Duodenal mucosa (tissue), 2 donors: ENCODE results near the gene RAB6B.

Experiments
- H3K27ac ChIP-seq: one replicate; pipeline ENCODE4 v1.7.0; 2013; ENCODE audit warnings: low read depth, low read length
- H3K27me3 ChIP-seq, 2 donors: one replicate each; pipeline ENCODE4 v1.7.0; 2013; ENCODE audit warnings: low read length in 2 of 2, control low read depth in 1 of 2; ENCODE audit not compliant: insufficient read depth in 2 of 2, control insufficient read depth in 1 of 2
- H3K36me3 ChIP-seq, 2 donors: one replicate each; pipeline ENCODE4 v1.7.0; 2013; ENCODE audit warnings: low read length in 2 of 2, control low read depth in 1 of 2; ENCODE audit not compliant: insufficient read depth in 2 of 2, control insufficient read depth in 1 of 2
- H3K4me1 ChIP-seq, 2 donors: one replicate each; pipeline ENCODE4 v1.7.0; 2013; ENCODE audit warnings: low read length in 2 of 2, control low read depth in 1 of 2; ENCODE audit not compliant: insufficient read depth in 2 of 2, control insufficient read depth in 1 of 2
- H3K4me3 ChIP-seq, 2 donors: one replicate each; pipeline ENCODE4 v1.7.0; 2013; ENCODE audit warnings: low read length in 2 of 2, low read depth in 1 of 2
- H3K9ac ChIP-seq, 2 donors: one replicate each; pipeline ENCODE4 v1.7.0; 2013; ENCODE audit warnings: low read length in 2 of 2, low read depth in 1 of 2
- H3K9me3 ChIP-seq, 2 donors: one replicate each; pipeline ENCODE4 v1.7.0; 2013; ENCODE audit warnings: low read length in 2 of 2, control low read depth in 1 of 2; ENCODE audit not compliant: control insufficient read depth in 1 of 2

The RAB6B gene

DNA sequence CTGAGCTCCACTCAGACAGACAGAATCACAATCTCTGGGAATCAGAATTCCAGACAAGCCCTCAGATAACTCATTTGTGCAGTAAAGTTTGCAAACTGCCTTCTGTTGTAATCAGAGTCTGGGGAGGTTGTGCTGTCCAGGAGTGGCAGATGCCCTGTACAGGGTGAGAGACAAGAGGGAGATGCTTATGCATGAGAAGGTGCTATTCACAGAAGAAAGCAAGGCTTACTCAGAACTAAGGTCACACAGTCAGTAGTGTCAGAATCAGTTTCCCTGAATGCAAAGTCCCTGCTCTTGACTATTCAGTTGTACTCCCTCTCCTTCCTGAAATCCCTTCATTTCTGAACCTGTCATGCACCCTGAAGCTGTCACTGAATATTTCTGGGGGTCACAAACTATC lies 46.3 kb downstream of the RAB6B start:
- H3K9ac ChIP-seq = no peak overlapping the region
- H3K4me3 ChIP-seq = no peak overlapping the region
- H3K27ac ChIP-seq = no peak overlapping the region
- no peaks in the 10 kb centered on the region for H3K9me3 ChIP-seq
- H3K36me3 ChIP-seq = no peaks in the 10 kb centered on the region
- H3K27me3 ChIP-seq = no peaks in the 10 kb centered on the region
- H3K4me1 ChIP-seq = no peaks in the 10 kb centered on the region

DNA sequence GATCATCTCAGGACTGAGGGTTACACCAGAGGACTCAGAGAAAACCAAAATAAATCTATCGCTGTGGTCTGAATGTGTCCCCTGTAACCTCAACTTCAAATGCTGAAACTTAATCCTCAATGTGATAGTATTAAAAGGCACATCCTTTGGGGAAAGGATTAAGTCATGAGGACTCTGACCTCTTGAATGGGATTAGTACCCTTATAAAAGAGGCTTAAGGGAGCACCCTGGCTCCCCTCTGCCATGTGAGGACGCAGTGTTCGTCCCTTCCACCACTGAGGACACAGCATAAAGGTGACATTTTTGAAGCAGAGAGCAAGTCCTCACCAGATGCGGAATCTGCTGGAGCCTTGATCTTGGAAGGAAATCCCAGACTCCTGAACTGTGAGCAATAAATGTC lies 50.6 kb downstream of the RAB6B start:
- Histone ChIP-seq H3K27ac (no peak overlapping the region), H3K4me3 (no peak overlapping the region), H3K9me3 (no peaks in the 10 kb centered on the region), H3K9ac (no peak overlapping the region), H3K27me3 (no peaks in the 10 kb centered on the region), H3K36me3 (no peaks in the 10 kb centered on the region), H3K4me1 (no peaks in the 10 kb centered on the region)

- H3K27ac ChIP-seq = no peak overlapping the region
- no peaks in the 10 kb centered on the region for H3K27me3 ChIP-seq
These were observed 52.0 kb downstream of the RAB6B start for GRCh38 chr3:133843634-133844033.

GRCh38 chr3:133842158-133842557 lies 53.5 kb downstream of the RAB6B start:
- no peak overlapping the region for H3K4me3 ChIP-seq
- no peaks in the 10 kb centered on the region for H3K36me3 ChIP-seq
- H3K9ac ChIP-seq = no peak overlapping the region
- H3K9me3 ChIP-seq = no peaks in the 10 kb centered on the region
- H3K27me3 ChIP-seq = no peaks in the 10 kb centered on the region
- no peaks in the 10 kb centered on the region for H3K4me1 ChIP-seq
- H3K27ac ChIP-seq = no peak overlapping the region

More at GRCh38 chr3:133843634-133844033, 52.0 kb downstream of the RAB6B start:
- Histone ChIP-seq H3K36me3 (no peaks in the 10 kb centered on the region), H3K4me1 (no peaks in the 10 kb centered on the region), H3K9me3 (no peaks in the 10 kb centered on the region), H3K4me3 (no peak overlapping the region), H3K9ac (no peak overlapping the region)

DNA sequence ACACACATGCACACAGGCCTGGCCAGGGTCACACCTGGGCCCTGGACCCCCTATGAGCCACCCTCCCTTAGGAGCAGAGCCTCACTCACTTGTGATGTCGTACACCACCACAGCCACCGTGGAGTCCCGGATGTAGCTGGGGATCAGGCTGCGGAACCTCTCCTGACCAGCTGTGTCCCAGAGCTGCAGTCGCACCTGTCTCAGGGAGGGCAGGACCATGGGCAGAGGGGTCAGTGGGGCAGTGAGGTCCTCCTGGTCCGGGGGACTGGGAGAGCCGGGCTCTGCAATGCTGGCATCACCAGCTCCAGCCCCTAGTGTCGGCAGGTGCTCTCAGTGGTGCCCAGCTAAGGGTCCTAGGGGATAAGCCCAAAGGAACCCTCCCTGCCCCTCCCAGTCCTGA lies 54.5 kb downstream of the RAB6B start:
- H3K27me3 ChIP-seq = no peaks in the 10 kb centered on the region
- no peaks in the 10 kb centered on the region for H3K4me1 ChIP-seq
- H3K4me3 ChIP-seq = no peak overlapping the region
- H3K9ac ChIP-seq = no peak overlapping the region
- no peaks in the 10 kb centered on the region for H3K36me3 ChIP-seq
- H3K9me3 ChIP-seq = no peaks in the 10 kb centered on the region
- no peak overlapping the region for H3K27ac ChIP-seq

GRCh38 chr3:133840767-133841166 lies 54.9 kb downstream of the RAB6B start:
- Histone ChIP-seq H3K9ac (no peak overlapping the region), H3K4me3 (no peak overlapping the region), H3K4me1 (no peaks in the 10 kb centered on the region), H3K27me3 (no peaks in the 10 kb centered on the region), H3K27ac (no peak overlapping the region), H3K9me3 (no peaks in the 10 kb centered on the region), H3K36me3 (no peaks in the 10 kb centered on the region)

DNA sequence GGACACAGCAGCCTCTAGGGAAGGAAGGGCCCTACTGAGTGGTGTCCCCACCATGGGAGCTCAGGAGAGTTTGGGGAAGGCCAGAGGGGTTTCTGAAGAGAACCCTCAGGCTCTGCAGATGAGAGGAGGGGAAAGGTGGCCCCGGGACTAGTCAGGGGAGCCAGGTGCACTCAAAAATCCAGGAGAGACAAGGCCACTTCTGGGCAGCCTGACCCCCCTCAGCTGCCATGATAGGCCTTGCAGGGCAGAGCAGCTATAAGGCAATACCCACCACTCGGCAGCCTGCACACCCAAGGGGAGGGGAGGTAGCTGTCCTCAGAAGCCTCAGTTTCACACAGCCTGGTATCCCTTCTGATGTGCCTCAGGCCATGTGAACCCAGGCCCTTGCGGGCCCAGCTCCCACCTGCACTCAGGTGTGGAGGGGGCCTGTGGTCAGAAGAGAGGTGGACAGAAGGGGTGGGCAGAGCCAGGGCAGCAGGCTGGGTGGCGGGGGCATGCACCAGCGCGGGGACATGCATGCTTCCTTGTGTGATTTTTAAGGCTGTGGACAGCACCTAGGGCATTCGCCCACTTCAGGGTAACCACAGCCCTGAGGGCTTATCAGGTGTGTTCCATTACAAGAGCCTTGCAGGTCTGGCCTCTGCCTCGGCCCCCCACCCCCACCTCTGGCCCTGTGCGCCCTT lies 55.5 kb downstream of the RAB6B start:
- no peaks in the 10 kb centered on the region for H3K27me3 ChIP-seq
- H3K27ac ChIP-seq = no peak overlapping the region
- H3K9ac ChIP-seq = no peak overlapping the region
- no peak overlapping the region for H3K4me3 ChIP-seq
- no peaks in the 10 kb centered on the region for H3K4me1 ChIP-seq
- no peaks in the 10 kb centered on the region for H3K36me3 ChIP-seq
- no peaks in the 10 kb centered on the region for H3K9me3 ChIP-seq

DNA sequence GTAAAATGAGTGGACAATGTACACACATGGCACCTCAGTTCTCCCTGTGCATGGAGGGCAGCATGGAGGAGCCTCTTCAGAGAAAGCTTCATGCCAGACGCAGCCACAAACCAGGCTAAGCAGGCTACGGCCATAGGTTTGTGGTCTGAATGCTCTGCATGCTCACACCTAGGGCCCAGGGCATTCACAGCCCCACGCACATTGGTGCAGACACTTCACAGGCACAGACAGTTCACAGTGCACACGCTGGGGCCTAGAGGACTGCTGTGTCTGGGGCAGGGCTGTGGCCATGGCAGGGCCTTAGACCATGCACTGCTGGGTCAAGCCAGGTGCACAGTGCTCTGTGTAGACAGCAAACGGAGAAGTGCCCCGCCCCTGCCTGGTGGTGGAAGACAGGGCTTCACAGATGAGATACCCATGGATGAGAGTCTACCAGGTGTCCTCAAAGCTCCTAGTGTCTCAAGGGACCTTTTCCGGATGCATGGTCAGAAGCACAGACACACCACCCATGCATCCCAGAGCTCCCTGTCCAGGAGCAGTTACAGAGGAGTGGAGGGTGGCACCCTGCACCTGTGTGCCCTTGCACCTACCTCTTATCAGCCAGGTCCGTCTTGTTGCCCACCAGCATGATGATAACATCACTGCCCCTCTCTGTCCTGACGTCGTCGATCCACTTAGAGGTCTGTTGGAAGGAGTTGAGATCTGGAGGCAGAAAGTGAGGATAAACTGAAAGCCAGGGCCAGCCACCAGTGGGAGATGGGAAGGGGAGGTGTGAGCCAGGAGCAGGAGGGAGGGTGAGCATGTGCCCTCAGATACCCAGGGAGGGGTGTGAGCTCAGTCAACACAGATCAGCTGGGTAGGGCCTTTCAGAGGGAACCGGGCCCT lies 56.5 kb downstream of the RAB6B start:
- Histone ChIP-seq H3K4me1 (no peaks in the 10 kb centered on the region), H3K27ac (no peak overlapping the region), H3K9me3 (no peaks in the 10 kb centered on the region), H3K4me3 (no peak overlapping the region), H3K9ac (no peak overlapping the region), H3K27me3 (no peaks in the 10 kb centered on the region), H3K36me3 (no peaks in the 10 kb centered on the region)

DNA sequence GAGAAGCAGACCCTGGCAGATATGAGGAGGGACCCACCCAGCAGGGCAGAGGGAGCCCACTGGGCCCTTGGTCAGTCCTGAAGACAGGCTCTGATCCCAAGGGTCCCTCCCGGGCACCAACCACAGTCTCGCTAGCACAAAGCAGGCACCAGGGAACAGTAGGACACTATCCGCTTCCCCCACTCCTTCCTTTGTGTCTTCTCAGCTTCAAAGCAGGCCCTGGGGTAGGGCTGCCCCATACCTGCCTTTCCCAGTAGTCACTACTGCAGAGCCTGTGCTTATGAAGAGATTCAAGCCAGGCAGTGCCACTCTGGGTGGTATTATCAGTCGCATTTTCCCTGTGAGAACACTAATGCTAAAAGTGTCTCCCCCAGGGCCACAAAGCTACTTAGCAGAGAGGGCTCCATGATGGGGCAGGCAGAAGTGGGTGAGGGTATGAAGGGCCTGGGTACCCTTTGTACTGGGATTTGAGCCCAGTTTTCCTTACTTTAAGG lies 57.3 kb downstream of the RAB6B start:
- H3K27ac ChIP-seq = no peak overlapping the region
- H3K27me3 ChIP-seq = no peaks in the 10 kb centered on the region
- H3K36me3 ChIP-seq = no peaks in the 10 kb centered on the region
- H3K9me3 ChIP-seq = no peaks in the 10 kb centered on the region
- no peak overlapping the region for H3K9ac ChIP-seq
- H3K4me1 ChIP-seq = no peaks in the 10 kb centered on the region
- no peak overlapping the region for H3K4me3 ChIP-seq

DNA sequence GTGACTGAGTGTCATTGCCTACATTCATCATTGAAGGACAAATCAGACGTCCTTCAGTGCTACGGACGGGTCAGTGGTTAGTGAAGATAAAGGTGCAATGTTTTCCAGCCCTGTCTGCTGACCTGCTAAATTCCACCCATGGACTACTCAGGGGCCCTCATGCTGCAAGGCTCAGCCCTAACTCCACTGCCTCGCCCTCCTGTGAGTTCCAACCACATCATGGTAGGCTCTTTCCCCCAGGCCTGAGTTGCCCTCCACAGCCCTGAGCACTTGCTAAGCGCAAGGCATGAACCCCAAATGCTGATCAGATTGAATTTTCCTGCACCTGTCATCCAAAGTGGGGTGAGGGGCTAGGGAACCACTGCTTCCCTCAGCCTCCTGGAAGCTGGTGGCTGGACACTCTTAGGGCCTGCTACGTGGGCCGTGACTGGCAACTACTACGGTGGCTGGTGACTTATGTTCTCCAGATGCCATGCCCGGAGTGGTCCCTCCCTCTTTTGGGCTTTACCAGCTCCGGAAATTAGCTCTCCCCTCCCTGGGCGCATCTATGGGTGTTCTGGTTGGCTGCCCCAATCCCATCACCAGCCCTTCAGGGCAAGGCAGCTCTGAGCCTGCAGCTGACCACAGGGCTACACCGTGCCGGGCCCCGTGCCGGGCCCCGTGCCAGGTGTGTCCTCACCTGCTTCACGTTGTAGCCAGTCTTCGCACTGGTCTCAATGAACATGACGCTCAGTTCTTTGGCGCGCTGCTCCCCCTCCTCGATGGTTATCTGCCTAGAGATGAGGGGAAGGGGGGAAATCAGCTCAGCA lies 58.0 kb downstream of the RAB6B start:
- Histone ChIP-seq H3K9ac (no peak overlapping the region), H3K27ac (no peak overlapping the region), H3K4me1 (no peaks in the 10 kb centered on the region), H3K4me3 (no peak overlapping the region), H3K36me3 (no peaks in the 10 kb centered on the region), H3K9me3 (no peaks in the 10 kb centered on the region), H3K27me3 (no peaks in the 10 kb centered on the region)
